IPS-NIHi7 (cell line): ENCODE measurements around the gene NDUFA7.
A peak's percentile ranks its signal among the peaks of the same experiment; 100 is the strongest.
"Not testable (repeated sequence)": the region's sequence is repeated elsewhere in the genome, so short reads cannot be mapped to it uniquely, and the experiment has no call there.

Source experiments
- DNase-seq: peaks from one replicate; pipeline ENCODE4 v3.0.0; 2012; ENCODE audit warnings: mixed read lengths; ENCODE audit errors: extremely low spot score

The NDUFA7 gene

GRCh38 chr19:8319807-8320520, 1.2 kb downstream of the NDUFA7 start:
- DNase-seq = no peak

DNA sequence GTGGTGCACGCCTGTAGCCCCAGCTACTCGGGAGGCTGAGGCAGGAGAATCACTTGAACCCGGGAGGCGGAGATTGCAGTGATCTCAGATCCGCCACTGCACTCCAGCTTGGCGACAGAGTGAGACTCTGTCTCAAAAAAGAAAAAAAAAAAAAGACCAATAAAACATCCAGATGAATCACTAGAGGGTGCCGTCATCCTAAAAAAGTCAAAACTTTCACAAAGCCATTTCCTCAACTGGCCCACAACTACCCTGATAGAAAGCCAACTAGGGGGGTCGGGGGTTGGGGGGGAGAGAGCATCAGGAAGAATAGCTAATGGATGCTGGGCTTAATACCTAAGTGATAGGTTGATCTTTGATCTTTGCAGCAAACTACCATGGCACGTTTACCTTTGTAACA, 2.3 kb downstream of the NDUFA7 start:
- DNase-seq = not testable (repeated sequence)

- no peak for DNase-seq
Observed at GRCh38 chr19:8316351-8317125, 4.6 kb downstream of the NDUFA7 start.

GRCh38 chr19:8314981-8315640, 6.1 kb downstream of the NDUFA7 start:
- not testable (repeated sequence) for DNase-seq

- DNase-seq = no peak
Observed at GRCh38 chr19:8311461-8312260, 9.5 kb downstream of the NDUFA7 start.

GRCh38 chr19:8310342-8311055, 10.7 kb downstream of the NDUFA7 start:
- DNase-seq = no peak

- no peak for DNase-seq
Observed at GRCh38 chr19:8308891-8309291, 12.3 kb downstream of the NDUFA7 start.

- peak; percentile 88 for DNase-seq
Observed at GRCh38 chr19:8307965-8308866, 13.0 kb downstream of the NDUFA7 start, which contains the start of gene CD320. Gene CD320, minus strand, starts transcription at chr19:8308358. Its CDS starts 68 bp downstream, at chr19:8308290.

GRCh38 chr19:8307400-8307964, 13.7 kb downstream of the NDUFA7 start:
- no peak for DNase-seq

DNA sequence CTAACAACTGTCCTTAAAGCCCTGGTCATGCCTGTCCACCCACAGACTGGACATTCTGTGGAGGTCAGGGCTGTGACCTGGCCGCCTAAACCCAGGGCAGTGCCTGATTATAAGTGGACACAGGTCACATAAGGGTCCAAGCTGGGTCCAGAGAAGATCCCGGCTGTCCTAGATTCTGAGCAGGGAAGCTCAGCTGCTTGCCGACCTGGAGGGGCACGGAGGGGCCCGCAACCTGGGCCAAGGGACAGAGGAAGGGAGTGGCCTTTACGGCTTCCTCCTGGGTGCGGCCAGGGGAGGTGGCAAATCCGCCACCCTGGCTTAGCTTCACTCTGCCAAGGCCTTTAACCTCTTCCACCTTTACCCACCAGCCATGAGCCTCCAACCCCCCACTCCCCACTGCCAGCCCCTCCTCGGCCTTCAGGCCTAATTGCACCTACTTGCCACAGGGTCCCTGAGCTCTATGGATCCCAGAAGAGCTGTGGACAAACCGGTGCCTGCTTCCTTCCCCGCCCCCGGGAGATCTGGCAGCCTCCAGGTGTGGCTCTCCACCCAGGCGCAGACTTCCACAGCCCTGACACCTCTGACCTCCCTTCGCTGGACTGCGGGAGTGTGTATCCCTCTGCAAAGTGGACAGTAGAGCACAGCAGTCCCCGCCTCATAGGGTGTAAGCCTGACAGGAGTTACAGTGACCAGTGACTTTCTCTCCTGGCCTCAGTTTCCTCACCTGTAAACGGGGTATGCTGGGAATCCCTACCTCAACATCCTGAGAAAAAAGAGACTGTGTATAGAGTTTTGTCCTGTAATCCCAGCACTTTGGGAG, 14.7 kb downstream of the NDUFA7 start:
- DNase-seq = no peak

- DNase-seq = no peak
Observed at GRCh38 chr19:8305798-8306197, 15.4 kb downstream of the NDUFA7 start.

DNA sequence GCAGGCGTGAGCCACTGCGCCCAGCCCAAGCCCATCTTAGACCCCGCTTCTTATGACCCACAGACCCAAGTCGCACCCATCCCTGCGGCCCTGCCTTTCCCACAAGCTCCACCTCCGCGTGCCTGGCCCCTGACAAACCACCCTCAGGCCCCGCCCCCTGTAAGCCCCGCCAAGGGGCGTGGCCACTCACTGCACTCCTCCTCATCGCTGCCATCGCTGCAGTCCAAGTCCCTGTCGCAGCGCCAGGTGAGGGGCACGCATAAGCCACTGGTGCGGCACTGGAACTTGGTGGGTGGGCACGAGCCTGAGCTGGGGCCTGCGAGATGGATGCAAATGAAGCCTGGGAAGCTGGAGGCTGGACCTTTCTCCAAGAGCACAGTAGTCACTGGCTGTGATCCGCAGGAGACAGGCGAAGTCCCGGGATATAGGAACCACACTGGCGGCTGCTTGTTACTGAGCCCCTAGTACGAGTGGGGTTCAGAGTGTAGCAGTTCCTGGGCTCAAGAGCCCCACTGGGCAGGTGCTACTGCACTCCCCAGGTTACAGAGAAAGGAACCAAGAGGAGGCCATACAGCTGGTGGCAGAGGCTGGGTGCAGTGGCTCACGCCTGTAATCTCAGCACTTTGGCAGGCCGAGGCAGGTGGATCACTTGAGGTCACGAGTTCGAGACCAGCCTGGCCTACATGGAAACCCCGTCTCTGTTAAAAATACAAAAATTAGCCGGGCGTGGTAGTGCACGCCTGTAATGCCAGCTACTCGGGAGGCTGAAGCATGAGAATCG, 16.1 kb downstream of the NDUFA7 start:
- DNase-seq = peak; percentile 94

DNA sequence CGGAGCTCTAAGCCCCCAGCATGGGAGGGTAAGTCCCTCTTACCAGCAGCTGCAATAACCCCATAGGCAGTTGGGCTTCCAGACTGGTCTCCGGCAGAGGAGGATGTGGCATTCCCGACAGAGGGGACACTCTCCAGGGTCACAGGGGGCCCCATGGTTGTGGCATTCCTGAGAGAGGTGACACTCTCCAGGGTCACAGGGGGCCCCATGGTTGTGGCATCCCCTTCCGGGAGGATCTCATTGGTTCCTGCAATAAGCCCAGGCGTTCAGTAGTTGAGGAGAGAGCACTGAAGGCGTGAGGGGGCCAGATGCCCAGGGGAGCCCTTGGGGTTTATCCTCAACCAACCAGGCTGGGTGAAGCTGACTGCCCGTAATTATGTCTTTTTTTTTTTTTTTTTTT, 18.4 kb downstream of the NDUFA7 start:
- DNase-seq = no peak

DNA sequence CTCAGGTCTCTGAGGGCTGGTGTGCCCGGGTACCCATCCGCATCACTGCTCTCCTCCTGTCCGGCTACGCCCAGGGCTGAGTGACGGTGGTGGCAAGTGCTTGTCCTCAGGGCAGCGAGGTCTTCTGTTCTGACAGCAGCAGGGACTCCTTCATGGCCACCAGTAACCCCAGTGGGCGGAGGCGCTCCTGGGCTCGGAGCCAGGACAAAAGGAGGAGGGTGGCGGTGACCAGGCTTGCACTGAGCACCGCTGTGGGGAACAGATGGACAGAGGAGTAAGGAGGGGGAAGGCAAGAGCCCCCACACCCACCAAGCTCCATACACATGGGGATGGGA, 18.9 kb downstream of the NDUFA7 start:
- DNase-seq = no peak

DNA sequence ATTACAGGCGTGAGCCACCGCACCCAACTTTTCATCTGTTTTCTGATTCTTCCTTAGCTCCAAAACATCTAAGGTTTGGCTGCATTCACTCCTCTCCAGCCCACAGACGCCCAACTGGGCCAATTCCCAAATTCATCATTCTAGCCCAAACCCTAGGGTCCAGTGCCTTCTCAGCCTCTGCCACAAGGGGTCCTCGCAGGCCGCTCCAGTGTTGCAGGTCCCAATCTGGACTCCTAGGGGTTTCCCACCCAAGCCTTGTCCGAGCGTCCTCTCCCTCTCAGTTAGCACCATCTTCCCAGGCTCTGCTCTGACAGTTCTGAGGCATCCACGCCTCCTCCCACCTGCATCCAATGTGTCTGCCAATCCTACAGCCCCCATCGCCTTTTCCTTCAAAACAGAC, 29.8 kb downstream of the NDUFA7 start:
- not testable (repeated sequence) for DNase-seq

DNA sequence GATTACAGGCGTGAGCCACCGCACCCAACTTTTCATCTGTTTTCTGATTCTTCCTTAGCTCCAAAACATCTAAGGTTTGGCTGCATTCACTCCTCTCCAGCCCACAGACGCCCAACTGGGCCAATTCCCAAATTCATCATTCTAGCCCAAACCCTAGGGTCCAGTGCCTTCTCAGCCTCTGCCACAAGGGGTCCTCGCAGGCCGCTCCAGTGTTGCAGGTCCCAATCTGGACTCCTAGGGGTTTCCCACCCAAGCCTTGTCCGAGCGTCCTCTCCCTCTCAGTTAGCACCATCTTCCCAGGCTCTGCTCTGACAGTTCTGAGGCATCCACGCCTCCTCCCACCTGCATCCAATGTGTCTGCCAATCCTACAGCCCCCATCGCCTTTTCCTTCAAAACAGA, 44.7 kb downstream of the NDUFA7 start:
- not testable (repeated sequence) for DNase-seq

DNA sequence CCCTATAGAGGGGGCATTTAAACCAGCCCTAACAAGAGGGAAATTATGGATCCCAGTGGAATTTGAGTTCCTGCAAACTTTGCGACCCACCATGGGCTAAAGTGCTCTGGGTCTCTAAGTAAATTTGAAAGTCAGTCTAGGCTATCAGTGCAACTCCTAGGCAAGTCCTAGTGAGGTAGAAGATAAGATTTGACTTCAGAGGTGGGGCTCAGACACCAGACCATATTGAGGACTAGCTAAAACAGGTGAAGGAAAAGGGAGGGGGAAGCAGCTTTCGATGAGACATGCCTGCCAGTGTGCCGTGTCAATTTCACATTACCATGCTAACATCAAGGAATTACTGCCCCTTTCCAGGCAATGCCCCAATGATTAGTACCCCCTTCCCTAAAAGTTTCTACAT, 51.5 kb downstream of the NDUFA7 start:
- DNase-seq = no peak

- no peak for DNase-seq
Observed at GRCh38 chr19:8265872-8266271, 55.3 kb downstream of the NDUFA7 start.
